ENCODE data around the gene MCHR1. TPM values are rescaled to one million over a fixed set of nuclear protein-coding genes. Genes with fewer than 3 reads are reported as not detected.

MCHR1 gene
- total and polyA plus RNA-seq, 2 experiments from 2014 or later: 0.91 to 2.4 TPM

DNA sequence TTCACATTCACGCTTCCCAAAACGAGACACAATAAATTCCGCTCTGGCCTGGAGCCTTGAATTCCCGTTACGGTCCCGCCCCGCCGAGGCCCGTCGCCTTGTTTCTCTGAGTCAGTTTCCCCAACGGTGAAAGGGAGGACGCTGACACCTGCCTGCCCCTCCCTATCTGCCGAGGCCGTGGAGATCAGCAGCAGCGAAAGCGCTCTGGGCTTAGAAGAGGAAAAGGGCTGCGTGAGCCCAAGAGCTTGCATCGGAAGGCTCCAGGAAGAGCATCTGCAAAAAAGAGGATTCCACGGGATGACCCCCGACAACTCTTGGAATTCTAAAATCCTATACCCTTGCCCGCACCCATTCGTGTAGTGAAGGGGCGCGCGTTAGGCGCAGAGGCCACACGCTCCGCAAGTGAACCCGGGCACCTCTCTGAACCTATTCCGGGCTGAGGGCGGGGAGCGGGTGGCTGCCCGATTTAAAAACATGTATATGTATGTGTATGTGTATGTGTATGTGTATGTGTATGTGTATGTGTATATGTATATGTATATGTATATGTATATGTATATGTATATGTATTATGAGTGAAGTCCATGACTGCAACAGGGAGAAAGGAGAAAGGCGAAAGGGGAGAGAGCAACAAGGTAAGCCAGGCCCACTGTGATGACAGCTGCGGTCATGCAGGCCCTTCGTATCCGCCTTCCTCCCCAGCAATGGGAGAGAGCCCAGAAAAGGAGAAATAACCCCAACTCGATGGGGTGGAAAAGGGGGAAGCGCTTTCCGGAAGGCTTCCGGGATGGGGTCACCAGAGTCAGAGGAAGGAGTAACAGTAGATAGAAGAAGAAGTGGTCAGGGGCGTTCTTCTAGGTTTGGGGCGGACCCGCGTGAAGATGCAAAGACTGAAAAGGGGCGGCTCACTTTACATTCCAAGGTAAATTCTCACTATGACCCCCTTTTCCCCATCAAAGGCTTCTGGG is 41.8 kb upstream of the MCHR1 start (continued):
- TF ChIP-seq, protein P1, sequence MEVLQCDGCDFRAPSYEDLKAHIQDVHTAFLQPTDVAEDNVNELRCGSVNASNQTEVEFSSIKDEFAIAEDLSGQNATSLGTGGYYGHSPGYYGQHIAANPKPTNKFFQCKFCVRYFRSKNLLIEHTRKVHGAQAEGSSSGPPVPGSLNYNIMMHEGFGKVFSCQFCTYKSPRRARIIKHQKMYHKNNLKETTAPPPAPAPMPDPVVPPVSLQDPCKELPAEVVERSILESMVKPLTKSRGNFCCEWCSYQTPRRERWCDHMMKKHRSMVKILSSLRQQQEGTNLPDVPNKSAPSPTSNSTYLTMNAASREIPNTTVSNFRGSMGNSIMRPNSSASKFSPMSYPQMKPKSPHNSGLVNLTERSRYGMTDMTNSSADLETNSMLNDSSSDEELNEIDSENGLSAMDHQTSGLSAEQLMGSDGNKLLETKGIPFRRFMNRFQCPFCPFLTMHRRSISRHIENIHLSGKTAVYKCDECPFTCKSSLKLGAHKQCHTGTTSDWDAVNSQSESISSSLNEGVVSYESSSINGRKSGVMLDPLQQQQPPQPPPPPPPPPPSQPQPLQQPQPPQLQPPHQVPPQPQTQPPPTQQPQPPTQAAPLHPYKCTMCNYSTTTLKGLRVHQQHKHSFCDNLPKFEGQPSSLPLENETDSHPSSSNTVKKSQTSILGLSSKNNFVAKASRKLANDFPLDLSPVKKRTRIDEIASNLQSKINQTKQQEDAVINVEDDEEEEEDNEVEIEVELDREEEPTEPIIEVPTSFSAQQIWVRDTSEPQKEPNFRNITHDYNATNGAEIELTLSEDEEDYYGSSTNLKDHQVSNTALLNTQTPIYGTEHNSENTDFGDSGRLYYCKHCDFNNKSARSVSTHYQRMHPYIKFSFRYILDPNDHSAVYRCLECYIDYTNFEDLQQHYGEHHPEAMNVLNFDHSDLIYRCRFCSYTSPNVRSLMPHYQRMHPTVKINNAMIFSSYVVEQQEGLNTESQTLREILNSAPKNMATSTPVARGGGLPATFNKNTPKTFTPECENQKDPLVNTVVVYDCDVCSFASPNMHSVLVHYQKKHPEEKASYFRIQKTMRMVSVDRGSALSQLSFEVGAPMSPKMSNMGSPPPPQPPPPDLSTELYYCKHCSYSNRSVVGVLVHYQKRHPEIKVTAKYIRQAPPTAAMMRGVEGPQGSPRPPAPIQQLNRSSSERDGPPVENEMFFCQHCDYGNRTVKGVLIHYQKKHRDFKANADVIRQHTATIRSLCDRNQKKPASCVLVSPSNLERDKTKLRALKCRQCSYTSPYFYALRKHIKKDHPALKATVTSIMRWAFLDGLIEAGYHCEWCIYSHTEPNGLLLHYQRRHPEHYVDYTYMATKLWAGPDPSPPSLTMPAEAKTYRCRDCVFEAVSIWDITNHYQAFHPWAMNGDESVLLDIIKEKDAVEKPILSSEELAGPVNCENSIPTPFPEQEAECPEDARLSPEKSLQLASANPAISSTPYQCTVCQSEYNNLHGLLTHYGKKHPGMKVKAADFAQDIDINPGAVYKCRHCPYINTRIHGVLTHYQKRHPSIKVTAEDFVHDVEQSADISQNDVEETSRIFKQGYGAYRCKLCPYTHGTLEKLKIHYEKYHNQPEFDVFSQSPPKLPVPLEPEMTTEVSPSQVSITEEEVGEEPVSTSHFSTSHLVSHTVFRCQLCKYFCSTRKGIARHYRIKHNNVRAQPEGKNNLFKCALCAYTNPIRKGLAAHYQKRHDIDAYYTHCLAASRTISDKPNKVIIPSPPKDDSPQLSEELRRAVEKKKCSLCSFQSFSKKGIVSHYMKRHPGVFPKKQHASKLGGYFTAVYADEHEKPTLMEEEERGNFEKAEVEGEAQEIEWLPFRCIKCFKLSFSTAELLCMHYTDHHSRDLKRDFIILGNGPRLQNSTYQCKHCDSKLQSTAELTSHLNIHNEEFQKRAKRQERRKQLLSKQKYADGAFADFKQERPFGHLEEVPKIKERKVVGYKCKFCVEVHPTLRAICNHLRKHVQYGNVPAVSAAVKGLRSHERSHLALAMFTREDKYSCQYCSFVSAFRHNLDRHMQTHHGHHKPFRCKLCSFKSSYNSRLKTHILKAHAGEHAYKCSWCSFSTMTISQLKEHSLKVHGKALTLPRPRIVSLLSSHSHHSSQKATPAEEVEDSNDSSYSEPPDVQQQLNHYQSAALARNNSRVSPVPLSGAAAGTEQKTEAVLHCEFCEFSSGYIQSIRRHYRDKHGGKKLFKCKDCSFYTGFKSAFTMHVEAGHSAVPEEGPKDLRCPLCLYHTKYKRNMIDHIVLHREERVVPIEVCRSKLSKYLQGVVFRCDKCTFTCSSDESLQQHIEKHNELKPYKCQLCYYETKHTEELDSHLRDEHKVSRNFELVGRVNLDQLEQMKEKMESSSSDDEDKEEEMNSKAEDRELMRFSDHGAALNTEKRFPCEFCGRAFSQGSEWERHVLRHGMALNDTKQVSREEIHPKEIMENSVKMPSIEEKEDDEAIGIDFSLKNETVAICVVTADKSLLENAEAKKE (CRISPR knock-in tag; IDR thresholded peaks at IDR 0.05): no peak
- TF ChIP-seq POLR2AphosphoS5 (IDR thresholded peaks at IDR 0.05; ENCODE audit: low read depth) (no peak), CREB1 (CRISPR knock-in tag; IDR thresholded peaks at IDR 0.05; ENCODE audit: low read depth) (no peak)
- TF ChIP-seq, protein P2, sequence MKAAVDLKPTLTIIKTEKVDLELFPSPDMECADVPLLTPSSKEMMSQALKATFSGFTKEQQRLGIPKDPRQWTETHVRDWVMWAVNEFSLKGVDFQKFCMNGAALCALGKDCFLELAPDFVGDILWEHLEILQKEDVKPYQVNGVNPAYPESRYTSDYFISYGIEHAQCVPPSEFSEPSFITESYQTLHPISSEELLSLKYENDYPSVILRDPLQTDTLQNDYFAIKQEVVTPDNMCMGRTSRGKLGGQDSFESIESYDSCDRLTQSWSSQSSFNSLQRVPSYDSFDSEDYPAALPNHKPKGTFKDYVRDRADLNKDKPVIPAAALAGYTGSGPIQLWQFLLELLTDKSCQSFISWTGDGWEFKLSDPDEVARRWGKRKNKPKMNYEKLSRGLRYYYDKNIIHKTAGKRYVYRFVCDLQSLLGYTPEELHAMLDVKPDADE (IDR thresholded peaks at IDR 0.05): no peak

DNA sequence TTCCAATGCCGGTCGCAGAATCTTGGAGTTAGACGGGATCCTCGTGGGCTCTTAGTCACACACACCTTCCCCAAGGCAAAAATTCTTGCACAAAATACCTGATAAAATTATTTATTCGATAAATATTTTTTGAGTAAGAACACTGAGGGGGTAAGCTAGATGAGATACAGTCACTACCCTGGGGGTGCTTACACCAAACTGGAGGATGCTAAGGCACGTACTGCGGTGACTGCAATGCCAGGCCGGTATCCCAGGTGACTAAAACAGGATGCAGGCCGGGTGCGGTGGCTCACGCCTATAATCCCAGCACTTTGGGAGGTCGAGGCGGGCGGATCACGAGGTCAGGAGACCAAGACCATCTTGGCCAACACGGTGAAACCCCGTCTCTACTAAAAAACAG is 41.0 kb upstream of the MCHR1 start:
- Histone ChIP-seq H3K27ac (ENCODE audit: low read depth) (no peak overlapping the region), H4K20me1 (replicated peaks; ENCODE audit: insufficient read depth) (peaks cover 22% of the 10 kb centered on the region), H3K79me2 (replicated peaks; ENCODE audit: insufficient read depth) (peaks cover 27% of the 10 kb centered on the region), H3K4me2 (peak overlapping the region; percentile 98), H2AFZ (peak overlapping the region; percentile 98; the same call in 1 of the 2 replicates), H3K27me3 (ENCODE audit: insufficient read depth) (peaks cover 3% of the 10 kb centered on the region; the same call in 1 of the 2 replicates), H3K4me3 (peak overlapping the region; percentile 83), H3K9me2 (ENCODE audit: insufficient read depth) (no peaks in the 10 kb centered on the region), H3F3A (replicated peaks; ENCODE audit: low read depth) (no peaks in the 10 kb centered on the region), H3K4me1 (ENCODE audit: insufficient read depth) (peaks cover 8% of the 10 kb centered on the region; the same call in 1 of the 2 replicates), H3K36me3 (ENCODE audit: insufficient read depth) (no peaks in the 10 kb centered on the region)
- no peaks in the 10 kb centered on the region for H3K9me3 Mint-ChIP-seq
- peaks cover 14% of the 10 kb centered on the region for H3K4me1 Mint-ChIP-seq
- H3K36me3 Mint-ChIP-seq (ENCODE audit: low read depth): no peaks in the 10 kb centered on the region
- DNase-seq (ENCODE audit: low spot score): no peak
- peak overlapping the region; percentile 92 for H3K4me3 Mint-ChIP-seq
- ATAC-seq: no peak
- H3K27me3 Mint-ChIP-seq (ENCODE audit: insufficient read depth, low read depth, poor library complexity): peaks cover 18% of the 10 kb centered on the region
- no peak overlapping the region for H3K27ac Mint-ChIP-seq
- TF ChIP-seq NANOG (IDR thresholded peaks at IDR 0.05; ENCODE audit: borderline replicate concordance): no peak
- no peak for TF ChIP-seq JUNB (IDR thresholded peaks at IDR 0.05; ENCODE audit: unreplicated experiment)
- no peak for TF ChIP-seq STAT1 (IDR thresholded peaks at IDR 0.05; ENCODE audit: unreplicated experiment)
- TF ChIP-seq ZNF114 (CRISPR knock-in tag; IDR thresholded peaks at IDR 0.05): no peak
- TF ChIP-seq, protein P2 (IDR thresholded peaks at IDR 0.05): no peak
- TF ChIP-seq EZH2 (IDR thresholded peaks at IDR 0.05; ENCODE audit: low read depth, unreplicated experiment): no peak
- TF ChIP-seq EZH2phosphoT487 (IDR thresholded peaks at IDR 0.05; ENCODE audit: unreplicated experiment): no peak
- no peak for TF ChIP-seq ZNF331 (CRISPR knock-in tag; IDR thresholded peaks at IDR 0.05; ENCODE audit: low read depth)
- no peak for TF ChIP-seq CREB1 (CRISPR knock-in tag; IDR thresholded peaks at IDR 0.05; ENCODE audit: low read depth)
- TF ChIP-seq, protein P3, sequence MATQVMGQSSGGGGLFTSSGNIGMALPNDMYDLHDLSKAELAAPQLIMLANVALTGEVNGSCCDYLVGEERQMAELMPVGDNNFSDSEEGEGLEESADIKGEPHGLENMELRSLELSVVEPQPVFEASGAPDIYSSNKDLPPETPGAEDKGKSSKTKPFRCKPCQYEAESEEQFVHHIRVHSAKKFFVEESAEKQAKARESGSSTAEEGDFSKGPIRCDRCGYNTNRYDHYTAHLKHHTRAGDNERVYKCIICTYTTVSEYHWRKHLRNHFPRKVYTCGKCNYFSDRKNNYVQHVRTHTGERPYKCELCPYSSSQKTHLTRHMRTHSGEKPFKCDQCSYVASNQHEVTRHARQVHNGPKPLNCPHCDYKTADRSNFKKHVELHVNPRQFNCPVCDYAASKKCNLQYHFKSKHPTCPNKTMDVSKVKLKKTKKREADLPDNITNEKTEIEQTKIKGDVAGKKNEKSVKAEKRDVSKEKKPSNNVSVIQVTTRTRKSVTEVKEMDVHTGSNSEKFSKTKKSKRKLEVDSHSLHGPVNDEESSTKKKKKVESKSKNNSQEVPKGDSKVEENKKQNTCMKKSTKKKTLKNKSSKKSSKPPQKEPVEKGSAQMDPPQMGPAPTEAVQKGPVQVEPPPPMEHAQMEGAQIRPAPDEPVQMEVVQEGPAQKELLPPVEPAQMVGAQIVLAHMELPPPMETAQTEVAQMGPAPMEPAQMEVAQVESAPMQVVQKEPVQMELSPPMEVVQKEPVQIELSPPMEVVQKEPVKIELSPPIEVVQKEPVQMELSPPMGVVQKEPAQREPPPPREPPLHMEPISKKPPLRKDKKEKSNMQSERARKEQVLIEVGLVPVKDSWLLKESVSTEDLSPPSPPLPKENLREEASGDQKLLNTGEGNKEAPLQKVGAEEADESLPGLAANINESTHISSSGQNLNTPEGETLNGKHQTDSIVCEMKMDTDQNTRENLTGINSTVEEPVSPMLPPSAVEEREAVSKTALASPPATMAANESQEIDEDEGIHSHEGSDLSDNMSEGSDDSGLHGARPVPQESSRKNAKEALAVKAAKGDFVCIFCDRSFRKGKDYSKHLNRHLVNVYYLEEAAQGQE (IDR thresholded peaks at IDR 0.05; ENCODE audit: unreplicated experiment): no peak

Data from GM23338 (cell line).